HEK293 (cell line): Measurements from ENCODE around the gene LY6G5C.

Experiments used
- EGR2 ChIP-seq: fragments of 450-650 bp; formaldehyde crosslinking; IDR thresholded peaks from 2 replicates; pipeline ENCODE4 v1.5.1; 2016; ENCODE audit warnings: low read depth, missing biosample characterization, missing genetic modification characterization
- HOXD13 ChIP-seq: sonication (generic); formaldehyde crosslinking; IDR thresholded peaks from 2 replicates; pipeline ENCODE4 v1.8.0; 2022; ENCODE audit warnings: missing genetic modification reagents, borderline replicate concordance
- MYNN ChIP-seq: fragments of 450-650 bp; formaldehyde crosslinking; IDR thresholded peaks from 2 replicates; pipeline ENCODE4 v1.5.1; 2016; ENCODE audit warnings: missing biosample characterization, missing genetic modification characterization, borderline replicate concordance
- REPIN1 ChIP-seq: fragments of 450-650 bp; formaldehyde crosslinking; IDR thresholded peaks from 2 replicates; pipeline ENCODE4 v1.5.1; 2017; ENCODE audit warnings: missing biosample characterization, missing genetic modification characterization, low read depth
- SP7 ChIP-seq: fragments of 450-650 bp; formaldehyde crosslinking; IDR thresholded peaks from 2 replicates; pipeline ENCODE4 v1.5.1; 2016; ENCODE audit warnings: missing biosample characterization, missing genetic modification characterization
- YY1 ChIP-seq: fragments of 450-650 bp; formaldehyde crosslinking; IDR thresholded peaks from 2 replicates; pipeline ENCODE4 v1.5.1; 2018; ENCODE audit warnings: missing biosample characterization, missing genetic modification characterization
- ZBTB1 ChIP-seq: fragments of 450-650 bp; formaldehyde crosslinking; IDR thresholded peaks from 2 replicates; pipeline ENCODE4 v1.5.1; 2016; ENCODE audit warnings: missing biosample characterization, missing genetic modification characterization
- ZEB2 ChIP-seq: fragments of 450-650 bp; formaldehyde crosslinking; IDR thresholded peaks from 2 replicates; pipeline ENCODE4 v1.5.1; 2016; ENCODE audit warnings: missing biosample characterization, missing genetic modification characterization
- ZFP37 ChIP-seq: fragments of 450-650 bp; formaldehyde crosslinking; IDR thresholded peaks from 2 replicates; pipeline ENCODE4 v1.5.1; 2016; ENCODE audit warnings: missing biosample characterization, missing genetic modification characterization
- ZNF148 ChIP-seq: fragments of 450-650 bp; formaldehyde crosslinking; IDR thresholded peaks from 2 replicates; pipeline ENCODE4 v1.5.0; 2017; ENCODE audit warnings: missing biosample characterization, missing genetic modification characterization, borderline replicate concordance
- ZNF175 ChIP-seq: fragments of 450-650 bp; formaldehyde crosslinking; IDR thresholded peaks from 2 replicates; pipeline ENCODE4 v1.5.1; 2016; ENCODE audit warnings: missing biosample characterization, missing genetic modification characterization
- ZNF2 ChIP-seq: fragments of 450-650 bp; formaldehyde crosslinking; IDR thresholded peaks from 2 replicates; pipeline ENCODE4 v1.5.1; 2016; ENCODE audit warnings: missing biosample characterization, missing genetic modification characterization
- ZNF214 ChIP-seq: fragments of 450-650 bp; formaldehyde crosslinking; IDR thresholded peaks from 2 replicates; pipeline ENCODE4 v1.5.1; 2017; ENCODE audit warnings: missing biosample characterization, mild to moderate bottlenecking, missing genetic modification characterization, borderline replicate concordance
- ZNF24 ChIP-seq: fragments of 450-650 bp; formaldehyde crosslinking; IDR thresholded peaks from 2 replicates; pipeline ENCODE4 v1.5.1; 2016; ENCODE audit warnings: missing biosample characterization, missing genetic modification characterization
- ZNF248 ChIP-seq: fragments of 450-650 bp; formaldehyde crosslinking; IDR thresholded peaks from 2 replicates; pipeline ENCODE4 v1.5.1; 2017; ENCODE audit warnings: missing biosample characterization, missing genetic modification characterization
- ZNF341 ChIP-seq: fragments of 450-650 bp; formaldehyde crosslinking; IDR thresholded peaks from 2 replicates; pipeline ENCODE4; 2016; ENCODE audit warnings: low read depth, missing biosample characterization, missing genetic modification characterization
- ZNF354C ChIP-seq: fragments of 450-650 bp; formaldehyde crosslinking; IDR thresholded peaks from 2 replicates; pipeline ENCODE4 v1.5.1; 2016; ENCODE audit warnings: missing biosample characterization, missing genetic modification characterization, low read depth, borderline replicate concordance
- ZNF391 ChIP-seq: fragments of 450-650 bp; formaldehyde crosslinking; IDR thresholded peaks from 2 replicates; pipeline ENCODE4 v1.5.1; 2016; ENCODE audit warnings: low read depth, missing biosample characterization, missing genetic modification characterization, borderline replicate concordance
- ZNF404 ChIP-seq: fragments of 450-650 bp; formaldehyde crosslinking; IDR thresholded peaks from 2 replicates; pipeline ENCODE4 v1.5.1; 2017; ENCODE audit warnings: missing biosample characterization, missing genetic modification characterization
- ZNF521 ChIP-seq: fragments of 450-650 bp; formaldehyde crosslinking; IDR thresholded peaks from 2 replicates; pipeline ENCODE4 v1.5.1; 2017; ENCODE audit warnings: missing biosample characterization, mild to moderate bottlenecking, missing genetic modification characterization
- ZNF529 ChIP-seq: fragments of 450-650 bp; formaldehyde crosslinking; IDR thresholded peaks from 2 replicates; pipeline ENCODE4 v1.5.1; 2017; ENCODE audit warnings: missing genetic modification characterization, missing biosample characterization; ENCODE audit not compliant: insufficient replicate concordance
- ZNF548 ChIP-seq: fragments of 450-650 bp; formaldehyde crosslinking; IDR thresholded peaks from 2 replicates; pipeline ENCODE4 v1.5.1; 2016; ENCODE audit warnings: missing biosample characterization, missing genetic modification characterization
- ZNF555 ChIP-seq: fragments of 450-650 bp; formaldehyde crosslinking; conservative IDR thresholded peaks from 2 replicates; pipeline ENCODE4 v1.5.1; 2017; ENCODE audit warnings: missing biosample characterization, mild to moderate bottlenecking, missing genetic modification characterization, inconsistent platforms
- ZNF664 ChIP-seq: fragments of 450-650 bp; formaldehyde crosslinking; IDR thresholded peaks from 2 replicates; pipeline ENCODE4 v1.5.1; 2016; ENCODE audit warnings: missing biosample characterization, missing genetic modification characterization
- ZNF707 ChIP-seq: fragments of 450-650 bp; formaldehyde crosslinking; IDR thresholded peaks from 2 replicates; pipeline ENCODE4 v1.5.1; 2016; ENCODE audit warnings: missing biosample characterization, missing genetic modification characterization
- ZNF791 ChIP-seq: fragments of 450-650 bp; formaldehyde crosslinking; IDR thresholded peaks from 2 replicates; pipeline ENCODE4 v1.5.1; 2016; ENCODE audit warnings: missing biosample characterization, missing genetic modification characterization
- ZNF843 ChIP-seq: fragments of 450-650 bp; formaldehyde crosslinking; IDR thresholded peaks from 2 replicates; pipeline ENCODE4 v1.5.1; 2016; ENCODE audit warnings: missing biosample characterization, missing genetic modification characterization
- ZSCAN23 ChIP-seq: fragments of 450-650 bp; formaldehyde crosslinking; IDR thresholded peaks from 2 replicates; pipeline ENCODE4 v1.5.1; 2016; ENCODE audit warnings: missing biosample characterization, missing genetic modification characterization
- TF ChIP-seq, protein P1 (sequence below): fragments of 450-650 bp; formaldehyde crosslinking; IDR thresholded peaks from 2 replicates; pipeline ENCODE4 v1.5.1; 2016; ENCODE audit warnings: missing biosample characterization, missing genetic modification characterization
- TF ChIP-seq, protein P2 (sequence below): fragments of 450-650 bp; formaldehyde crosslinking; IDR thresholded peaks from 2 replicates; pipeline ENCODE4 v1.5.1; 2017; ENCODE audit warnings: missing biosample characterization, mild to moderate bottlenecking, missing genetic modification characterization, moderate library complexity
- TF ChIP-seq, protein P3 (sequence below): fragments of 450-650 bp; formaldehyde crosslinking; IDR thresholded peaks from 2 replicates; pipeline ENCODE4 v1.5.1; 2017; ENCODE audit warnings: missing biosample characterization, missing genetic modification characterization
- TF ChIP-seq, protein P4 (sequence below): IDR thresholded peaks from 2 replicates; pipeline ENCODE4 v1.6.1; 2011; ENCODE audit warnings: mild to moderate bottlenecking, low read depth, low read length, borderline replicate concordance

Gene LY6G5C

GRCh38 chr6:31660381-31661261 lies 20.2 kb downstream of the LY6G5C start, which contains the start of gene C6orf47 (continued):
- TF ChIP-seq ZNF341 (peak; percentile 66), ZNF2 (tag by site-specific recombination) (0 out of 2 replicates have a peak, but pooled peaks have one; percentile 16), ZSCAN23 (tag by site-specific recombination) (no peak), EGR2 (peak; percentile 64; the same call in 1 of the 2 replicates), SP7 (tag by site-specific recombination) (0 out of 2 replicates have a peak, but pooled peaks have one; percentile 43), HOXD13 (CRISPR knock-in tag) (no peak), YY1 (tag by site-specific recombination) (no peak), ZNF843 (no peak), ZNF24 (tag by site-specific recombination) (no peak; the same call in 1 of the 2 replicates), ZFP37 (tag by site-specific recombination) (no peak), ZNF521 (no peak), ZNF555 (tag by site-specific recombination) (no peak), ZNF529 (no peak), ZNF175 (tag by site-specific recombination) (no peak), ZNF548 (tag by site-specific recombination) (no peak), ZNF404 (tag by site-specific recombination) (no peak), ZNF214 (tag by site-specific recombination) (no peak), ZNF391 (tag by site-specific recombination) (no peak), ZEB2 (tag by site-specific recombination) (peak; percentile 58), ZBTB1 (tag by site-specific recombination) (no peak), ZNF354C (tag by site-specific recombination) (no peak), MYNN (tag by site-specific recombination) (no peak), ZNF791 (tag by site-specific recombination) (no peak), ZNF707 (tag by site-specific recombination) (no peak), ZNF248 (tag by site-specific recombination) (no peak), REPIN1 (tag by site-specific recombination) (0 out of 2 replicates have a peak, but pooled peaks have one; percentile 42), ZNF664 (tag by site-specific recombination) (no peak), ZNF148 (tag by site-specific recombination) (no peak)
- TF ChIP-seq, protein P1, sequence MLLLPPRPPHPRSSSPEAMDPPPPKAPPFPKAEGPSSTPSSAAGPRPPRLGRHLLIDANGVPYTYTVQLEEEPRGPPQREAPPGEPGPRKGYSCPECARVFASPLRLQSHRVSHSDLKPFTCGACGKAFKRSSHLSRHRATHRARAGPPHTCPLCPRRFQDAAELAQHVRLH (tag by site-specific recombination) = 0 out of 2 replicates have a peak, but pooled peaks have one; percentile 9
- TF ChIP-seq, protein P2, sequence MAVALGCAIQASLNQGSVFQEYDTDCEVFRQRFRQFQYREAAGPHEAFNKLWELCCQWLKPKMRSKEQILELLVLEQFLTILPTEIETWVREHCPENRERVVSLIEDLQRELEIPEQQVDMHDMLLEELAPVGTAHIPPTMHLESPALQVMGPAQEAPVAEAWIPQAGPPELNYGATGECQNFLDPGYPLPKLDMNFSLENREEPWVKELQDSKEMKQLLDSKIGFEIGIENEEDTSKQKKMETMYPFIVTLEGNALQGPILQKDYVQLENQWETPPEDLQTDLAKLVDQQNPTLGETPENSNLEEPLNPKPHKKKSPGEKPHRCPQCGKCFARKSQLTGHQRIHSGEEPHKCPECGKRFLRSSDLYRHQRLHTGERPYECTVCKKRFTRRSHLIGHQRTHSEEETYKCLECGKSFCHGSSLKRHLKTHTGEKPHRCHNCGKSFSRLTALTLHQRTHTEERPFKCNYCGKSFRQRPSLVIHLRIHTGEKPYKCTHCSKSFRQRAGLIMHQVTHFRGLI (tag by site-specific recombination) = no peak
- TF ChIP-seq, protein P3, sequence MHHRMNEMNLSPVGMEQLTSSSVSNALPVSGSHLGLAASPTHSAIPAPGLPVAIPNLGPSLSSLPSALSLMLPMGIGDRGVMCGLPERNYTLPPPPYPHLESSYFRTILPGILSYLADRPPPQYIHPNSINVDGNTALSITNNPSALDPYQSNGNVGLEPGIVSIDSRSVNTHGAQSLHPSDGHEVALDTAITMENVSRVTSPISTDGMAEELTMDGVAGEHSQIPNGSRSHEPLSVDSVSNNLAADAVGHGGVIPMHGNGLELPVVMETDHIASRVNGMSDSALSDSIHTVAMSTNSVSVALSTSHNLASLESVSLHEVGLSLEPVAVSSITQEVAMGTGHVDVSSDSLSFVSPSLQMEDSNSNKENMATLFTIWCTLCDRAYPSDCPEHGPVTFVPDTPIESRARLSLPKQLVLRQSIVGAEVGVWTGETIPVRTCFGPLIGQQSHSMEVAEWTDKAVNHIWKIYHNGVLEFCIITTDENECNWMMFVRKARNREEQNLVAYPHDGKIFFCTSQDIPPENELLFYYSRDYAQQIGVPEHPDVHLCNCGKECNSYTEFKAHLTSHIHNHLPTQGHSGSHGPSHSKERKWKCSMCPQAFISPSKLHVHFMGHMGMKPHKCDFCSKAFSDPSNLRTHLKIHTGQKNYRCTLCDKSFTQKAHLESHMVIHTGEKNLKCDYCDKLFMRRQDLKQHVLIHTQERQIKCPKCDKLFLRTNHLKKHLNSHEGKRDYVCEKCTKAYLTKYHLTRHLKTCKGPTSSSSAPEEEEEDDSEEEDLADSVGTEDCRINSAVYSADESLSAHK = no peak
- TF ChIP-seq, protein P4, sequence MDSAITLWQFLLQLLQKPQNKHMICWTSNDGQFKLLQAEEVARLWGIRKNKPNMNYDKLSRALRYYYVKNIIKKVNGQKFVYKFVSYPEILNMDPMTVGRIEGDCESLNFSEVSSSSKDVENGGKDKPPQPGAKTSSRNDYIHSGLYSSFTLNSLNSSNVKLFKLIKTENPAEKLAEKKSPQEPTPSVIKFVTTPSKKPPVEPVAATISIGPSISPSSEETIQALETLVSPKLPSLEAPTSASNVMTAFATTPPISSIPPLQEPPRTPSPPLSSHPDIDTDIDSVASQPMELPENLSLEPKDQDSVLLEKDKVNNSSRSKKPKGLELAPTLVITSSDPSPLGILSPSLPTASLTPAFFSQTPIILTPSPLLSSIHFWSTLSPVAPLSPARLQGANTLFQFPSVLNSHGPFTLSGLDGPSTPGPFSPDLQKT = no peak
